Testis (tissue), 2 donors: ENCODE data around the gene TUNAR.

Experiments used
- CTCF ChIP-seq, 3 experiments: fragments of 450-650 bp in 2 of 3; fragments of 200-600 bp in 1 of 3; sonication (generic) in 1 of 3; IDR thresholded peaks; one replicate each; pipeline ENCODE4 v1.5.1; 2016 to 2019; ENCODE audit warnings: antibody characterized with exemption in 3 of 3, mild to moderate bottlenecking in 2 of 3, moderate library complexity in 1 of 3
- POLR2A ChIP-seq: fragments of 450-650 bp; IDR thresholded peaks from one replicate; pipeline ENCODE4 v1.6.1; 2017; ENCODE audit warnings: antibody characterized with exemption, mild to moderate bottlenecking, moderate library complexity

DNA sequence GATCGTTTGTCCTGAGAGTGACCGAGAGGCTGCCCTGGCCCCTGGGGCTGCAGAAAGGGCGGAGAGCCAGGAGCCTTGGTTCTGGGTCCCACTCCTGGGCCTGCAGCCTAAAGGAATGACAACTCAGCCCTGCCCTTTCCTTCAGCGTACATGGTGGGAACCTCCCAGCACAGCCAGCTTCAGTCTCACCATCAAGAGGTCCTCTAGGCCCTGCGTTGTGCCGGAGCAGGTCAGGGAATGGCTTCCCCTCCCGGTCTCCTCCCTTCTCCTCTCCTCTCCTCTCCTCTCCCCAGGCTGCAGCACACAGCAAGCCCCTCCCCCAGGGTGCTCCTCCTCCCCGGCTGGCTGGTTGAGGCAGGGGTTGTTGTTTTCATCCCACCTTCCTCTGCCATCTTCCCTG is 44.6 kb upstream of the TUNAR start:
- TF ChIP-seq POLR2A (no peak), CTCF (IDR thresholded peaks at IDR 0.05) (no peak)
